HG02884 (cell line): ENCODE results near the gene TF.
"Not testable (repeated sequence)": the region's sequence is repeated elsewhere in the genome, so short reads cannot be mapped to it uniquely, and the experiment has no call there.

ENCODE experiments used
- ATAC-seq: cut with Tn5 transposase; IDR thresholded peaks from one replicate; pipeline ENCODE4 v1.9.1; 2021; ENCODE audit warnings: mild to moderate bottlenecking, moderate library complexity; ENCODE audit not compliant: unreplicated experiment

TF gene

GRCh38 chr3:133745981-133746711 is at the start of gene TF:
TF (plus strand) TSS chr3:133746393; CDS start chr3:133746441, 48 bp downstream.
- no peak for ATAC-seq

- no peak for ATAC-seq
Measured at GRCh38 chr3:133697960-133698359, 48.2 kb upstream of the TF start.

- no peak for ATAC-seq
Measured at GRCh38 chr3:133699467-133699866, 46.7 kb upstream of the TF start.

GRCh38 chr3:133699903-133700302 is 46.3 kb upstream of the TF start:
- no peak for ATAC-seq

GRCh38 chr3:133700351-133700750 is 45.8 kb upstream of the TF start:
- ATAC-seq, result no peak

- no peak for ATAC-seq
Measured at GRCh38 chr3:133701435-133702358, 44.5 kb upstream of the TF start.

GRCh38 chr3:133703915-133704314 is 42.3 kb upstream of the TF start:
- ATAC-seq, result no peak

- ATAC-seq, result no peak
Measured at GRCh38 chr3:133706033-133706432, 40.2 kb upstream of the TF start.

GRCh38 chr3:133709139-133709750 is 36.9 kb upstream of the TF start:
- no peak for ATAC-seq

- no peak for ATAC-seq
Measured at GRCh38 chr3:133711013-133711412, 35.2 kb upstream of the TF start.

GRCh38 chr3:133712017-133712416 is 34.2 kb upstream of the TF start:
- ATAC-seq, result no peak

- ATAC-seq, result no peak
Measured at GRCh38 chr3:133713347-133713746, 32.8 kb upstream of the TF start.

- ATAC-seq, result no peak
Measured at GRCh38 chr3:133717424-133717823, 28.8 kb upstream of the TF start.

GRCh38 chr3:133722935-133723334 is 23.3 kb upstream of the TF start:
- ATAC-seq, result no peak

- no peak for ATAC-seq
Measured at GRCh38 chr3:133730993-133731392, 15.2 kb upstream of the TF start.

GRCh38 chr3:133732231-133732630 is 14.0 kb upstream of the TF start:
- ATAC-seq, result not testable (repeated sequence)

GRCh38 chr3:133733226-133733625 is 13.0 kb upstream of the TF start:
- no peak for ATAC-seq

- ATAC-seq, result no peak
Measured at GRCh38 chr3:133734305-133734704, 11.9 kb upstream of the TF start.

GRCh38 chr3:133742351-133743091 is 3.7 kb upstream of the TF start:
- ATAC-seq, result no peak

GRCh38 chr3:133744241-133744640 is 2.0 kb upstream of the TF start:
- ATAC-seq, result no peak

- ATAC-seq, result no peak
Measured at GRCh38 chr3:133745108-133745507, 1.1 kb upstream of the TF start.
